Breast epithelium (tissue), 4 donors: Measurements from ENCODE around the gene ESPNL. TPM values are rescaled to one million over a fixed set of nuclear protein-coding genes. Genes with fewer than 3 reads are reported as not detected.
A peak's percentile ranks its signal among the peaks of the same experiment; 100 is the strongest.

Source experiments
- DNase-seq, 2 donors: peaks; one replicate each; pipeline ENCODE4 v3.0.0-alpha.2; 2019; ENCODE audit warnings: low spot score in 2 of 2
- H3K27ac ChIP-seq, 2 donors: fragments of 200-600 bp; sonication (generic) in 1 of 2; one replicate each; pipeline ENCODE4 v1.5.1; 2016 to 2019; ENCODE audit warnings: mild to moderate bottlenecking in 1 of 2
- H3K27me3 ChIP-seq, 2 donors: fragments of 200-600 bp; sonication (generic) in 1 of 2; one replicate each; pipeline versions ENCODE4 v1.5.1 to v1.6.0; 2017 to 2019; ENCODE audit warnings: control low read depth in 1 of 2, mild to moderate bottlenecking in 1 of 2
- H3K36me3 ChIP-seq: fragments of 200-600 bp; one replicate; pipeline ENCODE4 v1.5.1; 2019
- H3K4me1 ChIP-seq, 2 donors: fragments of 200-600 bp; sonication (generic); one replicate each; pipeline ENCODE4 v1.5.1; 2016 to 2019; ENCODE audit warnings: control low read depth in 1 of 2
- H3K4me3 ChIP-seq, 3 donors: fragments of 200-600 bp; sonication (generic); 1 replicate in 2 of 3; 2 replicates in 1 of 3; pipeline ENCODE4 v1.5.1; 2016 to 2019; ENCODE audit warnings: mild to moderate bottlenecking in 3 of 3, moderate library complexity in 2 of 3
- H3K9me3 ChIP-seq, 2 donors: fragments of 200-600 bp; sonication (generic) in 1 of 2; one replicate each; pipeline ENCODE4 v1.5.1; 2016 to 2019; ENCODE audit warnings: control low read depth in 1 of 2
- POLR2A ChIP-seq: fragments of 450-650 bp; IDR thresholded peaks from one replicate; pipeline ENCODE4 v1.6.1; 2016; ENCODE audit warnings: antibody characterized with exemption, mild to moderate bottlenecking, moderate library complexity
- POLR2AphosphoS5 ChIP-seq, 3 donors: sonication (generic); formaldehyde crosslinking; IDR thresholded peaks; one replicate each; pipeline ENCODE4 v1.6.1; 2017; ENCODE audit warnings: antibody characterized with exemption in 3 of 3
- intact Hi-C: fragments of 100-400 bp; cut with DNase I; formaldehyde crosslinking; loops from one replicate; pipeline ENCODE4 v1.15.1; 2023; ENCODE audit warnings: low total_unique reads
- total RNA-seq, 3 donors: library from RNA; depleted of rRNA; stranded (reverse); fragments of >200 nt; gene quantifications; one replicate each; pipeline ENCODE4 v1.1.0, GENCODE V29; 2016
- TF ChIP-seq, protein P1 (sequence below), 3 donors: fragments of 450-650 bp; IDR thresholded peaks; one replicate each; pipeline ENCODE4 v1.5.1; 2016 to 2017; ENCODE audit warnings: antibody characterized with exemption in 3 of 3, mild to moderate bottlenecking in 3 of 3, moderate library complexity in 3 of 3

ESPNL gene
- total RNA-seq, 3 donors from 2014 or later, result 0.15 to 1.3 (median 0.64) TPM

DNA sequence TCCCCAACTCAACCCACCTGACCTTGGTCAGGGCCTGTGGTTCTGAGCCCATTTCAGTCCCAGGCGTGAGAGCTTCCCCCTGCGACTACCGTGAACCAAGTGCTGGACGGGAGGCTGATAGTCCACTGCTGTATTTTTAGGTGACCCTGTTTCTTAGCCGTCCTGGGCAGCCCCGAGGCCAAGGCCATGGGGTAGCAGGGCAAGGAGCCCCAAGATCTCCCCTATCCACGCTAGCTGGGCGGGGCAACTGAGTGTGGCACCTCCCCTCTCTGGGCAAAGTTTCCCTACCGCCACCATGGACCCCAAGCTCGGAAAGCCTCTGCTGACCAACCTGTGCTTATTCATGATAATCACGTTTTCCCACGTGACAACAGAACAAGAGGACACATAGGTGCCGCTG lies 37.7 kb downstream of the ESPNL start:
- DNase-seq, result no peak
- Histone ChIP-seq H3K4me1 (no peaks in the 10 kb centered on the region), H3K27ac (peak overlapping the region in 1 of 2 donors; percentile 19), H3K4me3 (no peak overlapping the region), H3K36me3 (no peaks in the 10 kb centered on the region), H3K27me3 (no peaks in the 10 kb centered on the region), H3K9me3 (no peaks in the 10 kb centered on the region)
- intact Hi-C loops, result no loop called here
- TF ChIP-seq POLR2AphosphoS5 (IDR thresholded peaks at IDR 0.05) (no peak), POLR2A (no peak)
- TF ChIP-seq, protein P1, sequence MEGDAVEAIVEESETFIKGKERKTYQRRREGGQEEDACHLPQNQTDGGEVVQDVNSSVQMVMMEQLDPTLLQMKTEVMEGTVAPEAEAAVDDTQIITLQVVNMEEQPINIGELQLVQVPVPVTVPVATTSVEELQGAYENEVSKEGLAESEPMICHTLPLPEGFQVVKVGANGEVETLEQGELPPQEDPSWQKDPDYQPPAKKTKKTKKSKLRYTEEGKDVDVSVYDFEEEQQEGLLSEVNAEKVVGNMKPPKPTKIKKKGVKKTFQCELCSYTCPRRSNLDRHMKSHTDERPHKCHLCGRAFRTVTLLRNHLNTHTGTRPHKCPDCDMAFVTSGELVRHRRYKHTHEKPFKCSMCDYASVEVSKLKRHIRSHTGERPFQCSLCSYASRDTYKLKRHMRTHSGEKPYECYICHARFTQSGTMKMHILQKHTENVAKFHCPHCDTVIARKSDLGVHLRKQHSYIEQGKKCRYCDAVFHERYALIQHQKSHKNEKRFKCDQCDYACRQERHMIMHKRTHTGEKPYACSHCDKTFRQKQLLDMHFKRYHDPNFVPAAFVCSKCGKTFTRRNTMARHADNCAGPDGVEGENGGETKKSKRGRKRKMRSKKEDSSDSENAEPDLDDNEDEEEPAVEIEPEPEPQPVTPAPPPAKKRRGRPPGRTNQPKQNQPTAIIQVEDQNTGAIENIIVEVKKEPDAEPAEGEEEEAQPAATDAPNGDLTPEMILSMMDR (IDR thresholded peaks at IDR 0.05), result no peak

DNA sequence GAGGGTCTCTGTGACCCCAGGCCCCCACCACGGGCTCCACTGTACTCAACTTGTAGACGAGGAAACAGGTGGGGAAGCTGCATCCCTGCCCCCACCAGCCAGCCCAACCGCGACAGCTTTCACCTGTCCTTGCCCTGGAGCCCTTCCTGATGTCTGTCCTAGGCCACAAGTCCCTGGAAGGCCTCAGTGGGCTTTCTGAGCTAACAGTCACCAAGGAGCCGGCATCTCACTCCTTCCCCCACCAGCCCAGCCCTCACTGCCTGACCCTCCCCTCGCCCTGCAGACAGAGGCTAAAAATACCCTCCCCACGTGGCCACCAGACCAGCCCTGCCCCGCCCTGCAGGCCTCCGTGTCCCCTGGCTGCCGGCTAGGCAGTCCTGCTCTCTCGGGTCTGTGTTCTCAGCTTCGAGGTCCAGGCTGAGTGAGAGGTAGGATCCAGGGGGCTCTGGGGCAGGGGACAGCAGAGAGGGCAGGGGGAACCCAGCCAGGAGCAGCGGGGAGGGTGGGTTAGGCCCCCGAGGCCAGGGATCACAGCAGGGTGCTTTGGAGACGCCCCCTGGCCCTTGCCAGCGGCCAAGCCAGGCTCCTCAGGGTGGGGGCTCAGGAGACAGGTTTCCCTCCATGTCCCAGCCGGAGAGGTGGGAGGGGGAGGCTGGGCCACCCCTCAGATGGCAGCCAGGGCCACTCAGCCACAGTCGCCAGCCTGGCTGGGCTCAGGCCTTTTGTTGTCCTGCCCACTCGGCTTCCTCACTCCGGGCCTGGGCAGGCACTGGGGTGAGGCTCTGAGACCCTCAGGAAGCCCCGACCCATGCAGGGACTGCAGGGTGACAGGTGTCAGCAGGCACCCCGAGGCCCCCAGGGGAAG lies 38.4 kb downstream of the ESPNL start, which contains the start of gene KLHL30:
KLHL30 (plus strand) TSS at position 338 of the 865 bp plus-strand sequence. CDS start 2,087 bp downstream, outside the sequence.
- Histone ChIP-seq H3K36me3 (no peaks in the 10 kb centered on the region), H3K9me3 (no peaks in the 10 kb centered on the region), H3K4me3 (peak within 1 kb of the TSS; percentile 6 to 23 (median 7)), H3K4me1 (no peaks in the 10 kb centered on the region), H3K27ac (peak within 1 kb of the TSS in 1 of 2 donors; percentile 19), H3K27me3 (no peaks in the 10 kb centered on the region)
- no peak for DNase-seq
- intact Hi-C loops, result no loop called here
- TF ChIP-seq, protein P1 (IDR thresholded peaks at IDR 0.05), result no peak
- no peak for TF ChIP-seq POLR2A

GRCh38 chr2:238139196-238140039 lies 39.3 kb downstream of the ESPNL start:
- TF ChIP-seq POLR2AphosphoS5 (IDR thresholded peaks at IDR 0.05) (no peak), POLR2A (no peak)
- TF ChIP-seq, protein P1 (IDR thresholded peaks at IDR 0.05), result no peak
- no peak for DNase-seq
- Histone ChIP-seq H3K27me3 (no peaks in the 10 kb centered on the region), H3K4me3 (peak overlapping the region; percentile 6 to 23 (median 7)), H3K9me3 (no peaks in the 10 kb centered on the region), H3K27ac (no peak overlapping the region), H3K4me1 (no peaks in the 10 kb centered on the region), H3K36me3 (no peaks in the 10 kb centered on the region)
- intact Hi-C loops, result no loop called here

- TF ChIP-seq POLR2AphosphoS5 (IDR thresholded peaks at IDR 0.05) (no peak), POLR2A (no peak)
- TF ChIP-seq, protein P1 (IDR thresholded peaks at IDR 0.05), result no peak
- Histone ChIP-seq H3K27me3 (no peaks in the 10 kb centered on the region), H3K36me3 (no peaks in the 10 kb centered on the region), H3K27ac (no peak overlapping the region), H3K9me3 (no peaks in the 10 kb centered on the region), H3K4me1 (no peaks in the 10 kb centered on the region), H3K4me3 (no peak overlapping the region)
- DNase-seq, result no peak
- intact Hi-C loops, result no loop called here
These were observed 39.9 kb downstream of the ESPNL start for GRCh38 chr2:238140040-238140439.
